Mesendoderm (in vitro differentiated cells): ENCODE data around the gene SLC39A11.

ENCODE experiments used
- DNase-seq: peaks from one replicate; pipeline ENCODE4 v3.0.0; 2013
- H2AK5ac ChIP-seq: 2 replicates; pipeline ENCODE4 v1.6.1; 2013; ENCODE audit warnings: low read length, inconsistent platforms
- H2BK120ac ChIP-seq: 2 replicates; pipeline ENCODE4 v1.6.1; 2013; ENCODE audit warnings: low read depth, mild to moderate bottlenecking, low read length, moderate library complexity, mixed read lengths
- H2BK15ac ChIP-seq: replicated peaks from 2 replicates; pipeline ENCODE4 v1.6.1; 2013; ENCODE audit warnings: low read depth, mild to moderate bottlenecking, moderate library complexity
- H2BK5ac ChIP-seq: 2 replicates; pipeline ENCODE4 v1.6.1; 2013; ENCODE audit warnings: low read length, inconsistent platforms
- H3K18ac ChIP-seq: 2 replicates; pipeline ENCODE4 v1.6.1; 2013; ENCODE audit warnings: mild to moderate bottlenecking, low read length, mixed read lengths
- H3K23ac ChIP-seq: one replicate; pipeline ENCODE4 v1.6.1; 2013; ENCODE audit warnings: low read length
- H3K27ac ChIP-seq: 2 replicates; pipeline ENCODE4 v1.5.1; 2013; ENCODE audit warnings: low read depth, mild to moderate bottlenecking, inconsistent platforms, low read length, moderate library complexity
- H3K27me3 ChIP-seq: 2 replicates; pipeline ENCODE4 v1.6.1; 2013; ENCODE audit warnings: low read length, control low read depth, mild to moderate bottlenecking, inconsistent platforms; ENCODE audit not compliant: insufficient read depth, poor library complexity
- H3K36me3 ChIP-seq: 2 replicates; pipeline ENCODE4 v1.6.1; 2013; ENCODE audit warnings: low read length, inconsistent platforms; ENCODE audit not compliant: control insufficient read depth, insufficient read depth
- H3K4ac ChIP-seq: one replicate; pipeline ENCODE4 v1.6.1; 2013; ENCODE audit warnings: low read depth, mild to moderate bottlenecking, low read length, moderate library complexity
- H3K4me1 ChIP-seq: 2 replicates; pipeline ENCODE4 v1.6.1; 2013; ENCODE audit warnings: low read depth, low read length, inconsistent platforms; ENCODE audit not compliant: control insufficient read depth
- H3K4me2 ChIP-seq: 2 replicates; pipeline ENCODE4 v1.6.1; 2013; ENCODE audit warnings: low read length
- H3K4me3 ChIP-seq: 2 replicates; pipeline ENCODE4 v1.5.1; 2013; ENCODE audit warnings: mild to moderate bottlenecking, low read length
- H3K56ac ChIP-seq: one replicate; pipeline ENCODE4 v1.6.1; 2013; ENCODE audit warnings: low read length
- H3K79me1 ChIP-seq: 2 replicates; pipeline ENCODE4 v1.6.1; 2013; ENCODE audit warnings: low read length, inconsistent platforms
- H3K79me2 ChIP-seq: 2 replicates; pipeline ENCODE4 v1.6.1; 2013; ENCODE audit warnings: mild to moderate bottlenecking, low read length; ENCODE audit not compliant: control insufficient read depth, insufficient read depth
- H3K9ac ChIP-seq: 2 replicates; pipeline ENCODE4 v1.6.1; 2013; ENCODE audit warnings: low read length, inconsistent platforms
- H4K5ac ChIP-seq: one replicate; pipeline ENCODE4 v1.6.1; 2013; ENCODE audit warnings: low read length
- H4K8ac ChIP-seq: one replicate; pipeline ENCODE4 v1.6.1; 2013; ENCODE audit warnings: low read depth, mild to moderate bottlenecking, control low read depth, low read length, moderate library complexity
- WGBS: extraction: QIAGEN DNeasy Blood & Tissue Kit; methylation state at CpG from one replicate; pipeline ENCODE4 v1.1.7; 2013; ENCODE audit warnings: low lambda C conversion rate, missing lambda C conversion rate; ENCODE audit not compliant: insufficient coverage; ENCODE audit errors: extremely low coverage; 5-methylcytosine and 5-hydroxymethylcytosine counted together

SLC39A11 gene

DNA sequence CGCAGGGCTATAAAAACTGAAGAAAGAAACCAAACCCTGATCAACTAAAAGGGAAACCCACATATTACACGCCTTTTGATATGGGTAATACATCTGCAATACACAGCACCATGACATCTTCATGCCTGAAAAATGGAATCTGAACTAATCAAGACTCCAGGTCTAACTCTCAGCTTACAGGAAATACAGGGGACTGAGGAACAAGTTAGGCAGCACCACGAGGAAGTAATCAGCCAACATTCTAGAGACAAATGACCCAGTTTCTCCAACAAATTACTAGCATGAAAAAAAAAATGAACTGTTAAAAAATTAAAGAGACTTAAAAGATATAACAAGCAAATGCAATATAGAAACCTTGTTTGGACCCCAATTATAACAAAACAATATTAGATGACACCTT, 9.1 kb downstream of the SLC39A11 start:
- Histone ChIP-seq H3K79me1 (no peaks in the 10 kb centered on the region), H3K18ac (no peak overlapping the region), H3K4ac (no peak overlapping the region), H3K27me3 (no peaks in the 10 kb centered on the region), H2AK5ac (no peak overlapping the region), H4K5ac (no peak overlapping the region), H4K8ac (no peak overlapping the region), H3K27ac (no peak overlapping the region), H3K4me1 (no peaks in the 10 kb centered on the region), H3K36me3 (no peaks in the 10 kb centered on the region), H3K4me3 (no peak overlapping the region), H3K56ac (no peak overlapping the region), H2BK15ac (no peak overlapping the region), H3K23ac (no peak overlapping the region), H2BK5ac (no peak overlapping the region), H3K4me2 (no peak overlapping the region), H2BK120ac (no peak overlapping the region), H3K9ac (no peak overlapping the region), H3K79me2 (no peaks in the 10 kb centered on the region)
- WGBS, result no CpG with 5 or more reads among the region's 3 CpGs
- DNase-seq, result no peak

DNA sequence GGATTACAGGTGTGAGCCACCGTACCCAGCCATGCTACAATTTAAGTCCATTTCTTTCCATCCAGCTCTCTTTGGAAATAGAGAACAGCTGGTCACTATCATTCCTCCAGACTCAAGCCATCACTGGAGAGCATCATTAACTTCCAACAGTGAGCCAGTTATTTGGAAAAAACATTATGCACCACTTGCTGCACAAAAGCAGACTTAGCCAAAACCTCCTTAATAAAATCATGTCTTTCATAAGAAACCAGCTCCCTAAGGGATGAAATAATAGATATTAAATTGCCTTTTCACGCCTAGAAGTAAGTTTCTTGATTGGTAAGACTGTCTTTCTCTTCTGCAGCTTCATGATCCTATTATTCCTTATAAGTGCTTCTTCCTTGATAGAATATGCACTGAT, 17.9 kb downstream of the SLC39A11 start:
- Histone ChIP-seq H2BK15ac (no peak overlapping the region), H3K9ac (no peak overlapping the region), H2BK5ac (no peak overlapping the region), H3K18ac (no peak overlapping the region), H4K5ac (no peak overlapping the region), H2AK5ac (no peak overlapping the region), H3K4me3 (no peak overlapping the region), H3K79me2 (no peaks in the 10 kb centered on the region), H3K27me3 (no peaks in the 10 kb centered on the region), H3K23ac (no peak overlapping the region), H2BK120ac (no peak overlapping the region), H3K4ac (no peak overlapping the region), H3K4me1 (no peaks in the 10 kb centered on the region), H4K8ac (no peak overlapping the region), H3K79me1 (no peaks in the 10 kb centered on the region), H3K56ac (no peak overlapping the region), H3K36me3 (no peaks in the 10 kb centered on the region), H3K4me2 (no peak overlapping the region), H3K27ac (no peak overlapping the region)
- no peak for DNase-seq
- WGBS, result no CpG with 5 or more reads among the region's 2 CpGs

DNA sequence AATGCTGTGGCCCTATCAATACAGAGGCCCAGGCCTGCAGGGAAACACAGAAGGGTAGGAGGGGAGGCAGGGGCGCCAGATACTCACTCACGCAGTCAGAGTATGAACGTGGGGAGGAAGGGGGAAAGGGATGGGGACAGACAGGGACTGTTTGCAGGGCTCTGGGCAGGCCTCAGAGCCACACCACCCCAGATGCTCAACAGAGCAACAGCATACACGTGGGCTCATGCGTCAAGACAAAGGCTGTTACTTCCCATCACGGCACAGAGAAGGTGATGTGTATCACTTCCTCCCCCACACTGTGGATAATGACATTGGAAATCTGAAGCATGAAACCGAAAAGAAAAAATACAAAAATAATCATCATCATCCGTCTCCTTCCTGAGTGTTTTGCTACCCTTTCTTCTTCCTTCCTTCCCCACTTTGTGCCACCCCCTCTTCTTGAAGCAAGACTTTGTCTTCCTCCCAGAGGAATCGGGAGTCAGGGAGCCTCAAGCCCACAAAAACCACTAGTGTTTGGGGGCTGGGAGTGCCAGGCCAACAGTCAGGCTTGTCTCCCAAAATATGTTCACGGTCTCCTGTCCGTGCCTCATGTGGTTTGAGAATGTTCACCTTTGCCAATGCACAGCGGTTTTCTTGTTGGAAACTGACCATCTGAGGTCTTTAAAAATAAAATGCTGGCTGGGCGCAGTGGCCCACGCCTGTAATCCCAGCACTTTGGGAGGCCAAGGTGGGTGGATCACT, 20.1 kb downstream of the SLC39A11 start:
- H2AK5ac ChIP-seq, result no peak overlapping the region
- no peak overlapping the region for H4K5ac ChIP-seq
- H3K23ac ChIP-seq, result no peak overlapping the region
- no peaks in the 10 kb centered on the region for H3K79me1 ChIP-seq
- H3K79me2 ChIP-seq, result no peaks in the 10 kb centered on the region
- DNase-seq, result no peak
- H3K27me3 ChIP-seq, result no peaks in the 10 kb centered on the region
- no peak overlapping the region for H3K18ac ChIP-seq
- no peak overlapping the region for H3K9ac ChIP-seq
- H2BK120ac ChIP-seq, result no peak overlapping the region
- no peak overlapping the region for H3K4ac ChIP-seq
- no peak overlapping the region for H3K27ac ChIP-seq
- no peak overlapping the region for H3K56ac ChIP-seq
- no peak overlapping the region for H3K4me3 ChIP-seq
- H4K8ac ChIP-seq, result no peak overlapping the region
- H3K36me3 ChIP-seq, result no peaks in the 10 kb centered on the region
- peaks cover 1% of the 10 kb centered on the region for H3K4me1 ChIP-seq
- no peak overlapping the region for H2BK5ac ChIP-seq
- H2BK15ac ChIP-seq, result no peak overlapping the region
- no CpG with 5 or more reads among the region's 14 CpGs for WGBS
- H3K4me2 ChIP-seq, result no peak overlapping the region

DNA sequence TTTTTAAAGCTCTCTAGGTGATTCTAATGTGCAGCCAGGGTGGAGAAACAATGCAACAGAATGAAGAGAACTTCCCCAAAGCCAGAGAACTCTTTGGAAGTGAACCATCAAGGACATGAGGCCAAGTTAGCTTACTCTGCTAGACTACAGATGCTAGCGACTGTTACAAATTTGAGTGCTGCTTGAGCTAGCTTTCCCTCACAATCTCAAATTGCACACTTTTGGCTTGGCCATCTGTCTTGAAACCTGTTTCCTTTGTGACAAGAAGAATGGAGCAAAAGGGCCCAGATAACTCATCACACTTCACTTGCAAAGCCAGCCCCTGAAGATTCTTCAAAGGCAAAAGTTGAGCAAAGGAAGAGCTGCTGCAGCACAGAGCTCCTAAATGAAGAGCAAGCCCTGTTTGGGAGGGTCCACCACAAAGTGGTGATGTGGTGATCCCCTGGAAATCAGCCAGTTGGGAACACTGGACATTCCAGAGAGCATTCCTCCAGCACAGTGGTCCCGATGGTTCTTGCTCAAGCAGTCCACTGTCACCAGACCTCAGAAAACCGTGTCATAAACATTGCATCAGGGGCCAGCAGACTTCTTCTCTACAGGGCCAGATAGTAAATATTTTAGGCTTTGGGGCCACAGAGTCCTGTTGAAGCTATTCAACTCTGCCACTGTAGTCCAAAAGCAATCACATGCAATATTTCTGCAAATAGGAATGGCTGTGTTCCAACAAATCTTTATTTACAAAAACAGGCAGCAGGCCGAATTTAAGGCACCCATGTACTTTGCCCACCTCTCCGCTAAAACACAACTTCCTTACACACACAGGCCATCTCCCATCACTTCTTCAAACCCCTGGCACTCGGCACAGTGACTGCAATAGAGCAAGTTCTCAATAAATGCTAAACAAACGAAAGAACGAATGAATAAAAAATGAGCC, 21.2 kb downstream of the SLC39A11 start:
- Histone ChIP-seq H3K56ac (no peak overlapping the region), H2BK5ac (no peak overlapping the region), H2BK15ac (no peak overlapping the region), H3K4me3 (no peak overlapping the region), H3K23ac (no peak overlapping the region), H3K79me1 (no peaks in the 10 kb centered on the region), H4K8ac (no peak overlapping the region), H4K5ac (no peak overlapping the region), H3K79me2 (no peaks in the 10 kb centered on the region), H3K36me3 (peaks cover 2% of the 10 kb centered on the region), H3K27ac (no peak overlapping the region), H2BK120ac (no peak overlapping the region), H3K27me3 (no peaks in the 10 kb centered on the region), H3K4me2 (no peak overlapping the region), H2AK5ac (no peak overlapping the region), H3K4ac (no peak overlapping the region), H3K18ac (no peak overlapping the region), H3K9ac (no peak overlapping the region), H3K4me1 (peaks cover 1% of the 10 kb centered on the region)
- no peak for DNase-seq
- no CpG with 5 or more reads among the region's 8 CpGs for WGBS

DNA sequence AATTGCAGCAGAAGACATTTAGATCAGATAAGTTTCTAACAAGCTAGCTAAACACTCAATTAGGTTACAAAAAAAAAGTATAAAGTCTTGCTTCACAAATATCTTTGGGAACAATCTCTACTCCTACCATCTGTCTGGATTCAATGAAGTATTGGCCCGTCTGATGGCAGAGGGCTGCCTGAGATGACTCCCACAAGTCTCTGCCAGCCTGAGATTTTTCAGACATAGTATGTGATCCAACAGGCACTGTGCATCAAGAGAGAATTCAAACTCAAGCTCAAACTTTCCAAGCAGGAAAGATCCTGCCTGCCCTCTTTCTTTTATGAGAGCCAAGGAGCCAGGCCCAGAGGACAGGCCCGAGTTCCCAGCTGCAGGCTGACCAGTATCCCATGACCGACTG, 22.6 kb downstream of the SLC39A11 start:
- no peaks in the 10 kb centered on the region for H3K79me2 ChIP-seq
- no peak overlapping the region for H3K23ac ChIP-seq
- peaks cover 1% of the 10 kb centered on the region for H3K4me1 ChIP-seq
- H2BK120ac ChIP-seq, result no peak overlapping the region
- no peak overlapping the region for H3K4me3 ChIP-seq
- no peak overlapping the region for H2BK5ac ChIP-seq
- no peaks in the 10 kb centered on the region for H3K79me1 ChIP-seq
- H3K36me3 ChIP-seq, result peaks cover 2% of the 10 kb centered on the region
- no peak overlapping the region for H2BK15ac ChIP-seq
- no peak overlapping the region for H3K56ac ChIP-seq
- no peak overlapping the region for H4K5ac ChIP-seq
- DNase-seq, result no peak
- no CpG with 5 or more reads among the region's 3 CpGs for WGBS
- no peak overlapping the region for H3K4me2 ChIP-seq
- H3K27me3 ChIP-seq, result no peaks in the 10 kb centered on the region
- H4K8ac ChIP-seq, result no peak overlapping the region
- no peak overlapping the region for H3K9ac ChIP-seq
- H2AK5ac ChIP-seq, result no peak overlapping the region
- H3K27ac ChIP-seq, result no peak overlapping the region
- no peak overlapping the region for H3K18ac ChIP-seq
- H3K4ac ChIP-seq, result no peak overlapping the region
